Measurements from ENCODE around the gene SRBD1.

SRBD1 gene

DNA sequence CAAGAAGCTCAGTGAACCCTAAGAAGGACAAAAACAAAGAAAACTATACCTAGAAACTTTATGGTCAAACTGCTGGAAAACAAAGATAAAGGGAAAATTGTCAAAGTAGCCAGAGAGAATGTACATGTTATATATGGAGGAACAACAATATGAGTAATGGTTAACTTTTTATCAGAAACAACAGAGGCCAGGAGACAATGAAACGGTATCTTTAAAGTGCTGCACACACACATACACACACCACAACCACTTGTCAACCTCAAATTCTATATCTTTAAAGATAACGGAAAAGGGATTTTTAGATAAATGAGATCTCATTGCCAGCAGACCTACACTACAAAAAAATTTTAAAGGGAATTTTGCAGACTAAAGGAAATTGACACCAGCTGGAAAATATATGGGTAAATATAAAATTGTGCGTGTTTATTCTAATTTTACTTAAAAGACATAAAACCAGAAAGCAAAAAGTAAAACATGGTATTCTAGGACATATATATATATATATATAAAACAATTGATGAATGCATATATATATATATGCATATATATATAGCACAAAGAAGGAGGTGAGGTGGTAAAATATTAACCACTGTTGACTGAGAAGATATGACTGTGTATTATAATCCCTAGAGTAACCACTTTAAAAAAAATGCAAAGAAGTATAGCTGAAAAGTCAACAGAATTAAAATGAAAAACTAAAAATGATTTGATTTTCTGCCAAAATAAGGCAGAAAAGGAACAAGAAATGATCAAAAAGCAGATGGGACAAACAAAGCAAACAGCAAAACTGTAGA lies 172.0 kb downstream of the SRBD1 start:
- Histone ChIP-seq H4K20me1 (ENCODE audit: insufficient read depth, low read length) (no peaks in the 10 kb centered on the region), H3K9me3 (ENCODE audit: insufficient read depth, low read length, severe bottlenecking) (peaks cover 9% of the 10 kb centered on the region), H3K79me2 (ENCODE audit: insufficient read depth, low read length) (no peaks in the 10 kb centered on the region), H3K36me3 (ENCODE audit: insufficient read depth, low read length) (peaks cover 23% of the 10 kb centered on the region), H3K9ac (ENCODE audit: low read depth, low read length) (no peak overlapping the region), H3K4me2 (ENCODE audit: insufficient read depth, low read length) (no peak overlapping the region), H3K4me1 (ENCODE audit: insufficient read depth, low read length) (no peaks in the 10 kb centered on the region), H2AFZ (ENCODE audit: low read depth, low read length) (no peak overlapping the region), H3K27me3 (ENCODE audit: insufficient read depth, low read length, poor library complexity) (no peaks in the 10 kb centered on the region), H3K4me3 (ENCODE audit: low read depth in 1 of 2, low read length in 2 of 2) (no peak overlapping the region), H3K27ac (ENCODE audit: low read length) (no peak overlapping the region)
- DNase-seq (no peak), ATAC-seq (ENCODE audit: insufficient read depth, low read depth) (no peak)
- TF ChIP-seq, protein P1, sequence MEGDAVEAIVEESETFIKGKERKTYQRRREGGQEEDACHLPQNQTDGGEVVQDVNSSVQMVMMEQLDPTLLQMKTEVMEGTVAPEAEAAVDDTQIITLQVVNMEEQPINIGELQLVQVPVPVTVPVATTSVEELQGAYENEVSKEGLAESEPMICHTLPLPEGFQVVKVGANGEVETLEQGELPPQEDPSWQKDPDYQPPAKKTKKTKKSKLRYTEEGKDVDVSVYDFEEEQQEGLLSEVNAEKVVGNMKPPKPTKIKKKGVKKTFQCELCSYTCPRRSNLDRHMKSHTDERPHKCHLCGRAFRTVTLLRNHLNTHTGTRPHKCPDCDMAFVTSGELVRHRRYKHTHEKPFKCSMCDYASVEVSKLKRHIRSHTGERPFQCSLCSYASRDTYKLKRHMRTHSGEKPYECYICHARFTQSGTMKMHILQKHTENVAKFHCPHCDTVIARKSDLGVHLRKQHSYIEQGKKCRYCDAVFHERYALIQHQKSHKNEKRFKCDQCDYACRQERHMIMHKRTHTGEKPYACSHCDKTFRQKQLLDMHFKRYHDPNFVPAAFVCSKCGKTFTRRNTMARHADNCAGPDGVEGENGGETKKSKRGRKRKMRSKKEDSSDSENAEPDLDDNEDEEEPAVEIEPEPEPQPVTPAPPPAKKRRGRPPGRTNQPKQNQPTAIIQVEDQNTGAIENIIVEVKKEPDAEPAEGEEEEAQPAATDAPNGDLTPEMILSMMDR (IDR thresholded peaks at IDR 0.05; ENCODE audit: borderline replicate concordance, extremely low read depth, low read length, poor library complexity, severe bottlenecking): no peak
- no peak for TF ChIP-seq EZH2 (IDR thresholded peaks at IDR 0.05; ENCODE audit: borderline replicate concordance, low read depth, low read length, severe bottlenecking)

DNA sequence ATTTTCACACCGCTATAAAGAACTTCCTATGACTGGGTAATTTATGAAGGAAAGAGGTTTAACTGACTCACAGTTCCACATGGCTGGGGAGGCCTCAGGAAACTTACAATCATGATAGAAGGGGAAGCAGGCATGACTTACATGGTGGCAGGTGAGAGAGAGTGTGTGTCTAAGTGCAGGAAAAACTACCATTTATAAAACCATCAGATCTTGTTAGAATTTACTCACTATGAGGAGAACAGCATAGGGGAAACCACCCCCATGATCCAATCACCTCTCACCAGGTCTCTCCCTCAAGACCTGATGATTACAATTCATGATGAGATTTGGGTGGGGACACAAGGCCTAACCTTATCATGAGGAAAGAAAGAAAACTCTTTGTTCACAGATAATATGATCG lies 174.6 kb downstream of the SRBD1 start:
- TF ChIP-seq, protein P1 (IDR thresholded peaks at IDR 0.05; ENCODE audit: borderline replicate concordance, extremely low read depth, low read length, poor library complexity, severe bottlenecking): no peak
- TF ChIP-seq EZH2 (IDR thresholded peaks at IDR 0.05; ENCODE audit: borderline replicate concordance, low read depth, low read length, severe bottlenecking): no peak
- H3K27me3 ChIP-seq (ENCODE audit: insufficient read depth, low read length, poor library complexity): no peaks in the 10 kb centered on the region
- no peak overlapping the region for H3K9ac ChIP-seq (ENCODE audit: low read depth, low read length)
- H3K9me3 ChIP-seq (ENCODE audit: insufficient read depth, low read length, severe bottlenecking): peaks cover 12% of the 10 kb centered on the region
- no peak overlapping the region for H3K4me2 ChIP-seq (ENCODE audit: insufficient read depth, low read length)
- H3K4me1 ChIP-seq (ENCODE audit: insufficient read depth, low read length): no peaks in the 10 kb centered on the region
- no peaks in the 10 kb centered on the region for H3K79me2 ChIP-seq (ENCODE audit: insufficient read depth, low read length)
- H3K27ac ChIP-seq (ENCODE audit: low read length): no peak overlapping the region
- no peak for DNase-seq
- H2AFZ ChIP-seq (ENCODE audit: low read depth, low read length): no peak overlapping the region
- peaks cover 24% of the 10 kb centered on the region for H3K36me3 ChIP-seq (ENCODE audit: insufficient read depth, low read length)
- H3K4me3 ChIP-seq (ENCODE audit: low read depth in 1 of 2, low read length in 2 of 2): no peak overlapping the region
- ATAC-seq (ENCODE audit: insufficient read depth, low read depth): no peak
- H4K20me1 ChIP-seq (ENCODE audit: insufficient read depth, low read length): no peaks in the 10 kb centered on the region

DNA sequence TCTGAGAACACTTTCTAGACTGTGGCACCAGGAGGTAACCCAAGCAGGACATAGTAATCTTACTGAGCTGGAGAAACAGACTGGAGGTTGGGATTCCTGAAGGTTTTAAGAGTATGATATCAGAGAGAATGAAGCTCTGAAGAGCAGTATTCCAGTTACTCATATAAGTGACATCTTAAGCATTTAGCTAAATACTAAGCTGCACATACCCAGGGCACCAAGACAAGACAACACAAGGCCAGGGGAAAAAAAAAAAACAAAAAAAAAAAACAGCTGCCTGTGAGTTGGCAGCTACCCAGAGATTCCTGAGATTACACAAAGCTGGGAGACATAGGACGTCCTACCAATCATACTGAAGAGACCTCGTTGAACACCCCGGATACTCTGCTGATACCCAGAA lies 175.8 kb downstream of the SRBD1 start:
- DNase-seq (no peak), ATAC-seq (ENCODE audit: insufficient read depth, low read depth) (no peak)
- no peak overlapping the region for H2AFZ ChIP-seq (ENCODE audit: low read depth, low read length)
- H3K4me3 ChIP-seq (ENCODE audit: low read depth in 1 of 2, low read length in 2 of 2): no peak overlapping the region
- H4K20me1 ChIP-seq (ENCODE audit: insufficient read depth, low read length): no peaks in the 10 kb centered on the region
- H3K36me3 ChIP-seq (ENCODE audit: insufficient read depth, low read length): peaks cover 21% of the 10 kb centered on the region
- H3K27me3 ChIP-seq (ENCODE audit: insufficient read depth, low read length, poor library complexity): no peaks in the 10 kb centered on the region
- no peak overlapping the region for H3K9ac ChIP-seq (ENCODE audit: low read depth, low read length)
- H3K79me2 ChIP-seq (ENCODE audit: insufficient read depth, low read length): no peaks in the 10 kb centered on the region
- no peak overlapping the region for H3K4me2 ChIP-seq (ENCODE audit: insufficient read depth, low read length)
- H3K9me3 ChIP-seq (ENCODE audit: insufficient read depth, low read length, severe bottlenecking): peaks cover 18% of the 10 kb centered on the region
- TF ChIP-seq EZH2 (IDR thresholded peaks at IDR 0.05; ENCODE audit: borderline replicate concordance, low read depth, low read length, severe bottlenecking): no peak
- TF ChIP-seq, protein P1 (IDR thresholded peaks at IDR 0.05; ENCODE audit: borderline replicate concordance, extremely low read depth, low read length, poor library complexity, severe bottlenecking): no peak
- H3K4me1 ChIP-seq (ENCODE audit: insufficient read depth, low read length): no peaks in the 10 kb centered on the region
- no peak overlapping the region for H3K27ac ChIP-seq (ENCODE audit: low read length)
